IPS-18a (cell line): ENCODE measurements around the gene SLC15A3.
A peak's percentile ranks its signal among the peaks of the same experiment; 100 is the strongest.
"Not testable (repeated sequence)": the region's sequence is repeated elsewhere in the genome, so short reads cannot be mapped to it uniquely, and the experiment has no call there.

ENCODE experiments used
- H3K27ac ChIP-seq: one replicate; pipeline ENCODE4 v1.5.1; 2013; ENCODE audit warnings: low read length
- H3K27me3 ChIP-seq: one replicate; pipeline ENCODE4 v1.6.1; 2013; ENCODE audit warnings: mild to moderate bottlenecking, low read length; ENCODE audit not compliant: control insufficient read depth, insufficient read depth
- H3K36me3 ChIP-seq: one replicate; pipeline ENCODE4 v1.6.1; 2013; ENCODE audit warnings: low read depth, low read length; ENCODE audit not compliant: control insufficient read depth
- H3K4me1 ChIP-seq: one replicate; pipeline ENCODE4 v1.6.1; 2013; ENCODE audit warnings: low read depth, low read length; ENCODE audit not compliant: control insufficient read depth
- H3K4me3 ChIP-seq: one replicate; pipeline ENCODE4 v1.5.1; 2013; ENCODE audit warnings: low read length
- H3K9ac ChIP-seq: one replicate; pipeline ENCODE4 v1.6.1; 2013; ENCODE audit warnings: mild to moderate bottlenecking, low read length, moderate library complexity
- H3K9me3 ChIP-seq: one replicate; pipeline ENCODE4 v1.6.1; 2013; ENCODE audit warnings: low read depth, low read length; ENCODE audit not compliant: control insufficient read depth

The SLC15A3 gene

GRCh38 chr11:60917267-60917666 lies 34.7 kb downstream of the SLC15A3 start:
- H3K36me3 ChIP-seq = peaks cover 24% of the 10 kb centered on the region

GRCh38 chr11:60916669-60917206 lies 35.2 kb downstream of the SLC15A3 start:
- Histone ChIP-seq H3K27me3 (peaks cover 4% of the 10 kb centered on the region), H3K27ac (no peak overlapping the region), H3K4me3 (no peak overlapping the region), H3K36me3 (peaks cover 20% of the 10 kb centered on the region), H3K9me3 (no peaks in the 10 kb centered on the region), H3K4me1 (peaks cover 25% of the 10 kb centered on the region), H3K9ac (no peak overlapping the region)

More at GRCh38 chr11:60917267-60917666, 34.7 kb downstream of the SLC15A3 start:
- Histone ChIP-seq H3K9me3 (no peaks in the 10 kb centered on the region), H3K4me1 (peaks cover 25% of the 10 kb centered on the region), H3K4me3 (no peak overlapping the region), H3K27me3 (peaks cover 4% of the 10 kb centered on the region), H3K27ac (no peak overlapping the region), H3K9ac (no peak overlapping the region)

DNA sequence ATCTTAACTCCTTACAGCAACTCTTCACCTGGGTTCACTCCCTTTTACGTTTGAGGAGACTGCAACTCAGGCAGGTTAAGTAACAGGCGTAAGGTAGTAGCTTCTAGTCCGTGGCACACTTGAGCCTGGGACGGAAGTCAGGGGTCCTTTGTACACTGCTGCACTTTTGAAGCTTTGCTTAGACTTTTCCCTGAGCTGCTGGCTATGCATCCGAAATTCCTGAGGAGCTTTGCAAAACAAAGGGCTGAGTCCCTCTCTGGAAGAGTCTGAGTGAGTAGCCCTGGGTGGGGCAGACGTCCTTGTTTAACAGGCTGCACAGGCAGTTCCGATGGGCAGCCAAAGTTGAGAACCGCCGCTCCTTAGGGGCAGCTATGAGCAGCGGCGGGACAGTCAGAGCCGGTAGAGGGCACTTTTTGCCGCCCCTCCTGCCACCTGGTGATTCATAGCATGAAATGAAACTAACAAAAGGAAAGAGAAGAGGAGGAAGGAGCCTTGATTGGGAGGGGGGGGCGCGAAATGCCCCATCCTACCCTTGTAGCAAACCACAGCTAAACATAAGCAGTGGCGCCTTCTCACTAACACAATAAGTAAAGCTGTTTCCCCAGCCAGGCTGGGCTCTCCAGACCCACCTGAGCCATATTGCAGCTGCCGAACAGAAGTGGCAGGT lies 36.6 kb downstream of the SLC15A3 start:
- H3K9me3 ChIP-seq = no peaks in the 10 kb centered on the region
- H3K4me3 ChIP-seq = peak overlapping the region; percentile 81
- no peak overlapping the region for H3K27ac ChIP-seq
- H3K27me3 ChIP-seq = peaks cover 10% of the 10 kb centered on the region
- peak overlapping the region; percentile 76 for H3K9ac ChIP-seq
- peaks cover 25% of the 10 kb centered on the region for H3K4me1 ChIP-seq
- H3K36me3 ChIP-seq = peaks cover 7% of the 10 kb centered on the region

GRCh38 chr11:60914633-60915247 lies 37.2 kb downstream of the SLC15A3 start:
- H3K27me3 ChIP-seq = peaks cover 15% of the 10 kb centered on the region
- no peak overlapping the region for H3K27ac ChIP-seq
- peaks cover 25% of the 10 kb centered on the region for H3K4me1 ChIP-seq
- H3K36me3 ChIP-seq = peaks cover 1% of the 10 kb centered on the region
- no peaks in the 10 kb centered on the region for H3K9me3 ChIP-seq
- peak overlapping the region; percentile 76 for H3K9ac ChIP-seq
- H3K4me3 ChIP-seq = peak overlapping the region; percentile 81

- H3K9me3 ChIP-seq = no peaks in the 10 kb centered on the region
- H3K9ac ChIP-seq = peak within 1 kb of the TSS; percentile 76
- peak within 1 kb of the TSS; percentile 95 for H3K27ac ChIP-seq
- peak within 1 kb of the TSS; percentile 81 for H3K4me3 ChIP-seq
- H3K4me1 ChIP-seq = peaks cover 25% of the 10 kb centered on the region
- H3K27me3 ChIP-seq = peaks cover 15% of the 10 kb centered on the region
- no peaks in the 10 kb centered on the region for H3K36me3 ChIP-seq
Observed at GRCh38 chr11:60913793-60914632, 38.0 kb downstream of the SLC15A3 start, which contains the start of gene TMEM109. Gene TMEM109, plus strand, starts transcription at chr11:60914158. Its CDS starts 5,536 bp downstream, at chr11:60919694.

GRCh38 chr11:60912851-60913528 lies 39.0 kb downstream of the SLC15A3 start:
- H3K4me1 ChIP-seq = peaks cover 25% of the 10 kb centered on the region
- peak overlapping the region; percentile 95 for H3K27ac ChIP-seq
- H3K36me3 ChIP-seq = no peaks in the 10 kb centered on the region
- peak overlapping the region; percentile 81 for H3K4me3 ChIP-seq
- peaks cover 15% of the 10 kb centered on the region for H3K27me3 ChIP-seq
- peak overlapping the region; percentile 76 for H3K9ac ChIP-seq
- H3K9me3 ChIP-seq = no peaks in the 10 kb centered on the region

GRCh38 chr11:60912223-60912850 lies 39.6 kb downstream of the SLC15A3 start:
- peaks cover 15% of the 10 kb centered on the region for H3K27me3 ChIP-seq
- H3K36me3 ChIP-seq = no peaks in the 10 kb centered on the region
- H3K27ac ChIP-seq = no peak overlapping the region
- H3K4me1 ChIP-seq = peaks cover 25% of the 10 kb centered on the region
- H3K9me3 ChIP-seq = no peaks in the 10 kb centered on the region
- H3K4me3 ChIP-seq = no peak overlapping the region
- H3K9ac ChIP-seq = no peak overlapping the region

- Histone ChIP-seq H3K9me3 (no peaks in the 10 kb centered on the region), H3K27me3 (peaks cover 15% of the 10 kb centered on the region), H3K27ac (no peak overlapping the region), H3K36me3 (no peaks in the 10 kb centered on the region), H3K9ac (no peak overlapping the region), H3K4me1 (peaks cover 16% of the 10 kb centered on the region), H3K4me3 (no peak overlapping the region)
Observed at GRCh38 chr11:60910711-60911380, 41.1 kb downstream of the SLC15A3 start.

DNA sequence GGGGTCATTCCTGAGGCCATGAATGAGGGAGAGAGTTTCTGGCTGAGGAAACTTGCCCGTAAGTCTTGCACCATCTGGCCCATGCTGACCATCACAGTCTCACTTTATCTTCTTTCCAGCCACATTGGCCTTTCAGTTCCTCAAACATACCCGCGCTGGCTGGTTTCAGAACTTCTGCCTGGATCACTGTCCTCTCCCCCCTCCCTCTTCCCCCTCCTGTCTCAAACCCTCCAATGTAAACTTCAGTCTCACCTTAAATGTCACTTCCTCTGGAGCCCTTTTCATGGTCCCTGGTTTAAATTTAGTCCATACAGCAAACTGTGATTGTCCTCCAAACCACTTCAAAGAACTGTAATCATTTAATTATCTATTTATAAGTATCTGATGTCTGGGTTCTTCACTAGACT lies 41.7 kb downstream of the SLC15A3 start:
- no peaks in the 10 kb centered on the region for H3K9me3 ChIP-seq
- no peaks in the 10 kb centered on the region for H3K36me3 ChIP-seq
- no peak overlapping the region for H3K27ac ChIP-seq
- H3K4me1 ChIP-seq = peaks cover 13% of the 10 kb centered on the region
- H3K4me3 ChIP-seq = no peak overlapping the region
- no peak overlapping the region for H3K9ac ChIP-seq
- peaks cover 15% of the 10 kb centered on the region for H3K27me3 ChIP-seq

DNA sequence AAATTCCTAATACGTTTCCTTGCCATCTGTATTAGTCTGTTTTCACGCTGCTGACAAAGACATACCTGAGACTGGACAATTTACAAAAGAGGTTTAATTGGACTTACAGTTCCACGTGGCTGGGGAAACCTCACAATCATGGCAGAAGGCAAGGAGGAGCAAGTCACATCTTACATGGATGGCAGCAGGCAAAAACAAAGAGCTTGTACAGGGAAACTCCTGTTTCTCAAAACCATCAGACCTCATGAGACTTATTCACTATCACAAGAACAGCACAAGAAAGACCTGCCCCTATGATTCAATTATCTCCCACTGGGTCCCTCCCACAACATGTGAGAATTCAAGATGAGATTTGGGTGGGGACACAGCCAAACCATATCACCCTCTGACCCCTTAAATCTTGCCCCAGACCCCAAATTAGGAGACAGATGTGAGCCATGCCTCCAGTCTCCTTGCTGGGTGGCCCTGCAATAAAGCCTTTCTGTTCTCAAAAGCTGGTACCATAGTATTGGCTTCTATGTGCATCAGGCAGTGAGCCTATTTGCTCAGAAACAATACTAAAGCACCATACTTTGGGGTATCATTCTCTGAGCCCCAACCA lies 42.2 kb downstream of the SLC15A3 start:
- not testable (repeated sequence) for H3K4me3 ChIP-seq, H3K4me1 ChIP-seq, H3K27ac ChIP-seq, H3K9me3 ChIP-seq, H3K9ac ChIP-seq, H3K36me3 ChIP-seq
- peaks cover 12% of the 10 kb centered on the region for H3K27me3 ChIP-seq
